ENCODE data around the gene DNM3.
A peak's percentile ranks its signal among the peaks of the same experiment; 100 is the strongest.

Gene DNM3

GRCh38 chr1:172393354-172393753 is 552.1 kb downstream of the DNM3 start:
- Histone ChIP-seq H3K27ac (ENCODE audit: low read depth, low read length) (no peak overlapping the region), H3K4me3 (ENCODE audit: low read depth, low read length) (no peak overlapping the region), H3K9ac (ENCODE audit: low read length) (no peak overlapping the region), H3K9me3 (ENCODE audit: control insufficient read depth, insufficient read depth, low read depth, low read length) (no peaks in the 10 kb centered on the region), H3K36me3 (ENCODE audit: control insufficient read depth, insufficient read depth, low read length) (no peaks in the 10 kb centered on the region), H3K27me3 (ENCODE audit: control insufficient read depth, insufficient read depth, low read length) (no peaks in the 10 kb centered on the region), H3K4me1 (ENCODE audit: control insufficient read depth, insufficient read depth, low read length) (peaks cover 32% of the 10 kb centered on the region)

- H3K27me3 ChIP-seq (ENCODE audit: control insufficient read depth, insufficient read depth, low read length), result no peaks in the 10 kb centered on the region
- no peak overlapping the region for H3K9ac ChIP-seq (ENCODE audit: low read length)
- no peak overlapping the region for H3K27ac ChIP-seq (ENCODE audit: low read depth, low read length)
- no peaks in the 10 kb centered on the region for H3K9me3 ChIP-seq (ENCODE audit: control insufficient read depth, insufficient read depth, low read depth, low read length)
- no peaks in the 10 kb centered on the region for H3K36me3 ChIP-seq (ENCODE audit: control insufficient read depth, insufficient read depth, low read length)
- no peak overlapping the region for H3K4me3 ChIP-seq (ENCODE audit: low read depth, low read length)
- H3K4me1 ChIP-seq (ENCODE audit: control insufficient read depth, insufficient read depth, low read length), result peaks cover 36% of the 10 kb centered on the region
Observed at GRCh38 chr1:172394141-172394751, 552.9 kb downstream of the DNM3 start.

GRCh38 chr1:172394811-172395210 is 553.5 kb downstream of the DNM3 start:
- H3K27ac ChIP-seq (ENCODE audit: low read depth, low read length), result no peak overlapping the region
- H3K27me3 ChIP-seq (ENCODE audit: control insufficient read depth, insufficient read depth, low read length), result no peaks in the 10 kb centered on the region
- H3K9ac ChIP-seq (ENCODE audit: low read length), result no peak overlapping the region

GRCh38 chr1:172395576-172395975 is 554.3 kb downstream of the DNM3 start:
- Histone ChIP-seq H3K4me3 (ENCODE audit: low read depth, low read length) (no peak overlapping the region), H3K9me3 (ENCODE audit: control insufficient read depth, insufficient read depth, low read depth, low read length) (no peaks in the 10 kb centered on the region), H3K27me3 (ENCODE audit: control insufficient read depth, insufficient read depth, low read length) (no peaks in the 10 kb centered on the region), H3K36me3 (ENCODE audit: control insufficient read depth, insufficient read depth, low read length) (no peaks in the 10 kb centered on the region), H3K9ac (ENCODE audit: low read length) (no peak overlapping the region), H3K4me1 (ENCODE audit: control insufficient read depth, insufficient read depth, low read length) (peaks cover 42% of the 10 kb centered on the region), H3K27ac (ENCODE audit: low read depth, low read length) (no peak overlapping the region)

More at GRCh38 chr1:172394811-172395210, 553.5 kb downstream of the DNM3 start:
- no peaks in the 10 kb centered on the region for H3K36me3 ChIP-seq (ENCODE audit: control insufficient read depth, insufficient read depth, low read length)
- no peak overlapping the region for H3K4me3 ChIP-seq (ENCODE audit: low read depth, low read length)
- H3K9me3 ChIP-seq (ENCODE audit: control insufficient read depth, insufficient read depth, low read depth, low read length), result no peaks in the 10 kb centered on the region
- peaks cover 41% of the 10 kb centered on the region for H3K4me1 ChIP-seq (ENCODE audit: control insufficient read depth, insufficient read depth, low read length)

- no peak overlapping the region for H3K9ac ChIP-seq (ENCODE audit: low read length)
- peaks cover 35% of the 10 kb centered on the region for H3K4me1 ChIP-seq (ENCODE audit: control insufficient read depth, insufficient read depth, low read length)
- no peak overlapping the region for H3K4me3 ChIP-seq (ENCODE audit: low read depth, low read length)
- no peaks in the 10 kb centered on the region for H3K9me3 ChIP-seq (ENCODE audit: control insufficient read depth, insufficient read depth, low read depth, low read length)
- no peaks in the 10 kb centered on the region for H3K36me3 ChIP-seq (ENCODE audit: control insufficient read depth, insufficient read depth, low read length)
- no peak overlapping the region for H3K27ac ChIP-seq (ENCODE audit: low read depth, low read length)
- H3K27me3 ChIP-seq (ENCODE audit: control insufficient read depth, insufficient read depth, low read length), result no peaks in the 10 kb centered on the region
Observed at GRCh38 chr1:172397221-172397620, 555.9 kb downstream of the DNM3 start.

GRCh38 chr1:172397633-172398032 is 556.3 kb downstream of the DNM3 start:
- no peak overlapping the region for H3K27ac ChIP-seq (ENCODE audit: low read depth, low read length)
- no peaks in the 10 kb centered on the region for H3K27me3 ChIP-seq (ENCODE audit: control insufficient read depth, insufficient read depth, low read length)
- no peaks in the 10 kb centered on the region for H3K9me3 ChIP-seq (ENCODE audit: control insufficient read depth, insufficient read depth, low read depth, low read length)
- no peak overlapping the region for H3K9ac ChIP-seq (ENCODE audit: low read length)
- H3K4me1 ChIP-seq (ENCODE audit: control insufficient read depth, insufficient read depth, low read length), result peaks cover 35% of the 10 kb centered on the region
- H3K4me3 ChIP-seq (ENCODE audit: low read depth, low read length), result no peak overlapping the region
- no peaks in the 10 kb centered on the region for H3K36me3 ChIP-seq (ENCODE audit: control insufficient read depth, insufficient read depth, low read length)

- H3K9me3 ChIP-seq (ENCODE audit: control insufficient read depth, insufficient read depth, low read depth, low read length), result no peaks in the 10 kb centered on the region
- no peaks in the 10 kb centered on the region for H3K27me3 ChIP-seq (ENCODE audit: control insufficient read depth, insufficient read depth, low read length)
- H3K4me1 ChIP-seq (ENCODE audit: control insufficient read depth, insufficient read depth, low read length), result peaks cover 35% of the 10 kb centered on the region
- no peak overlapping the region for H3K27ac ChIP-seq (ENCODE audit: low read depth, low read length)
- H3K4me3 ChIP-seq (ENCODE audit: low read depth, low read length), result no peak overlapping the region
- no peak overlapping the region for H3K9ac ChIP-seq (ENCODE audit: low read length)
- H3K36me3 ChIP-seq (ENCODE audit: control insufficient read depth, insufficient read depth, low read length), result no peaks in the 10 kb centered on the region
Observed at GRCh38 chr1:172398193-172398592, 556.9 kb downstream of the DNM3 start.

- Histone ChIP-seq H3K27ac (ENCODE audit: low read depth, low read length) (no peak overlapping the region), H3K9ac (ENCODE audit: low read length) (no peak overlapping the region), H3K9me3 (ENCODE audit: control insufficient read depth, insufficient read depth, low read depth, low read length) (no peaks in the 10 kb centered on the region), H3K36me3 (ENCODE audit: control insufficient read depth, insufficient read depth, low read length) (no peaks in the 10 kb centered on the region), H3K4me3 (ENCODE audit: low read depth, low read length) (no peak overlapping the region), H3K4me1 (ENCODE audit: control insufficient read depth, insufficient read depth, low read length) (peaks cover 33% of the 10 kb centered on the region), H3K27me3 (ENCODE audit: control insufficient read depth, insufficient read depth, low read length) (no peaks in the 10 kb centered on the region)
Observed at GRCh38 chr1:172398970-172399755, 557.9 kb downstream of the DNM3 start.

- no peaks in the 10 kb centered on the region for H3K9me3 ChIP-seq (ENCODE audit: control insufficient read depth, insufficient read depth, low read depth, low read length)
- H3K9ac ChIP-seq (ENCODE audit: low read length), result peak overlapping the region; percentile 2
- no peaks in the 10 kb centered on the region for H3K27me3 ChIP-seq (ENCODE audit: control insufficient read depth, insufficient read depth, low read length)
- H3K4me3 ChIP-seq (ENCODE audit: low read depth, low read length), result no peak overlapping the region
- no peaks in the 10 kb centered on the region for H3K36me3 ChIP-seq (ENCODE audit: control insufficient read depth, insufficient read depth, low read length)
- no peak overlapping the region for H3K27ac ChIP-seq (ENCODE audit: low read depth, low read length)
- H3K4me1 ChIP-seq (ENCODE audit: control insufficient read depth, insufficient read depth, low read length), result peaks cover 26% of the 10 kb centered on the region
Observed at GRCh38 chr1:172399756-172400721, 558.7 kb downstream of the DNM3 start.

GRCh38 chr1:172400722-172401105 is 559.4 kb downstream of the DNM3 start:
- Histone ChIP-seq H3K36me3 (ENCODE audit: control insufficient read depth, insufficient read depth, low read length) (no peaks in the 10 kb centered on the region), H3K4me1 (ENCODE audit: control insufficient read depth, insufficient read depth, low read length) (peaks cover 22% of the 10 kb centered on the region), H3K27me3 (ENCODE audit: control insufficient read depth, insufficient read depth, low read length) (no peaks in the 10 kb centered on the region), H3K4me3 (ENCODE audit: low read depth, low read length) (no peak overlapping the region), H3K9ac (ENCODE audit: low read length) (no peak overlapping the region), H3K9me3 (ENCODE audit: control insufficient read depth, insufficient read depth, low read depth, low read length) (no peaks in the 10 kb centered on the region), H3K27ac (ENCODE audit: low read depth, low read length) (no peak overlapping the region)

GRCh38 chr1:172401477-172401876 is 560.2 kb downstream of the DNM3 start:
- peaks cover 20% of the 10 kb centered on the region for H3K4me1 ChIP-seq (ENCODE audit: control insufficient read depth, insufficient read depth, low read length)
- H3K36me3 ChIP-seq (ENCODE audit: control insufficient read depth, insufficient read depth, low read length), result no peaks in the 10 kb centered on the region
- H3K27ac ChIP-seq (ENCODE audit: low read depth, low read length), result no peak overlapping the region
- H3K27me3 ChIP-seq (ENCODE audit: control insufficient read depth, insufficient read depth, low read length), result no peaks in the 10 kb centered on the region
- no peaks in the 10 kb centered on the region for H3K9me3 ChIP-seq (ENCODE audit: control insufficient read depth, insufficient read depth, low read depth, low read length)
- no peak overlapping the region for H3K4me3 ChIP-seq (ENCODE audit: low read depth, low read length)
- no peak overlapping the region for H3K9ac ChIP-seq (ENCODE audit: low read length)

All from HUES6 (cell line).